Stimulated activated CD4-positive, alpha-beta T cell treated with anti-CD3 and anti-CD28 coated beads, Interleukin-4, amount 100 ng/mL, for 1 hour (primary cell): ENCODE results near the gene HLA-DMB.

ENCODE experiments used
- DNase-seq: peaks from one replicate; pipeline ENCODE4 v3.0.0-alpha.2; 2020

Gene HLA-DMB

GRCh38 chr6:32905078-32905477 is 35.8 kb downstream of the HLA-DMB start:
- no peak for DNase-seq

GRCh38 chr6:32903952-32904351 is 36.9 kb downstream of the HLA-DMB start:
- no peak for DNase-seq

GRCh38 chr6:32895006-32895345 is 45.9 kb downstream of the HLA-DMB start:
- DNase-seq = no peak

- peak; percentile 95 for DNase-seq
Observed at GRCh38 chr6:32894085-32895005, 46.5 kb downstream of the HLA-DMB start.

- DNase-seq = no peak
Observed at GRCh38 chr6:32890831-32891230, 50.0 kb downstream of the HLA-DMB start.

- DNase-seq = no peak
Observed at GRCh38 chr6:32889533-32889932, 51.3 kb downstream of the HLA-DMB start.

GRCh38 chr6:32888576-32888975 is 52.3 kb downstream of the HLA-DMB start:
- DNase-seq = no peak

GRCh38 chr6:32887616-32888015 is 53.2 kb downstream of the HLA-DMB start:
- DNase-seq = no peak

- no peak for DNase-seq
Observed at GRCh38 chr6:32886681-32887383, 54.0 kb downstream of the HLA-DMB start.

GRCh38 chr6:32885698-32886286 is 55.0 kb downstream of the HLA-DMB start:
- no peak for DNase-seq
